ENCODE results near the gene HDAC4. TPM values are rescaled to one million over a fixed set of nuclear protein-coding genes. Genes with fewer than 3 reads are reported as not detected.

Gene HDAC4
- total RNA-seq, 4 donors from 2014 or later: 30.2 to 103 (median 51.7) TPM

DNA sequence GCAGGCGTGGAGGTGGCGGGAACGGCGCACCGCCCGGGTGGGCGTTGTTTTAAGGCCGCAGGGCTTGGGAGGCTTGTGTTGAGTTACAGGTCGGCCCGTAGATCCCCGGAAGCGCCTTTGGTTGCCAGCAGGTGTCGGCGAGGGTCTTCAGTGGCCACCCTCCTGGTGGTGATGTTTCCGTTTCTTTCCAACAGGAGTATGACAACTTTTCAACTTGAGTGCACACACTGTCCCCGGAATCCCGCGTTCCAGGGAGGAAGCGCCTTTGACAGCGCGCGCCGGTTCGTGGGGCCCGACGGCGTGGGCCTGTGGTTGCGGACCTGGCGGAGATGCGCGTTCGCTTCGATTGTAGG, 1.0 kb upstream of the HDAC4 start:
- no peak for DNase-seq (ENCODE audit: low spot score)
- TF ChIP-seq, protein P1, sequence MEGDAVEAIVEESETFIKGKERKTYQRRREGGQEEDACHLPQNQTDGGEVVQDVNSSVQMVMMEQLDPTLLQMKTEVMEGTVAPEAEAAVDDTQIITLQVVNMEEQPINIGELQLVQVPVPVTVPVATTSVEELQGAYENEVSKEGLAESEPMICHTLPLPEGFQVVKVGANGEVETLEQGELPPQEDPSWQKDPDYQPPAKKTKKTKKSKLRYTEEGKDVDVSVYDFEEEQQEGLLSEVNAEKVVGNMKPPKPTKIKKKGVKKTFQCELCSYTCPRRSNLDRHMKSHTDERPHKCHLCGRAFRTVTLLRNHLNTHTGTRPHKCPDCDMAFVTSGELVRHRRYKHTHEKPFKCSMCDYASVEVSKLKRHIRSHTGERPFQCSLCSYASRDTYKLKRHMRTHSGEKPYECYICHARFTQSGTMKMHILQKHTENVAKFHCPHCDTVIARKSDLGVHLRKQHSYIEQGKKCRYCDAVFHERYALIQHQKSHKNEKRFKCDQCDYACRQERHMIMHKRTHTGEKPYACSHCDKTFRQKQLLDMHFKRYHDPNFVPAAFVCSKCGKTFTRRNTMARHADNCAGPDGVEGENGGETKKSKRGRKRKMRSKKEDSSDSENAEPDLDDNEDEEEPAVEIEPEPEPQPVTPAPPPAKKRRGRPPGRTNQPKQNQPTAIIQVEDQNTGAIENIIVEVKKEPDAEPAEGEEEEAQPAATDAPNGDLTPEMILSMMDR (IDR thresholded peaks at IDR 0.05): no peak
- peak; percentile 2 for ATAC-seq (ENCODE audit: low FRiP score)

DNA sequence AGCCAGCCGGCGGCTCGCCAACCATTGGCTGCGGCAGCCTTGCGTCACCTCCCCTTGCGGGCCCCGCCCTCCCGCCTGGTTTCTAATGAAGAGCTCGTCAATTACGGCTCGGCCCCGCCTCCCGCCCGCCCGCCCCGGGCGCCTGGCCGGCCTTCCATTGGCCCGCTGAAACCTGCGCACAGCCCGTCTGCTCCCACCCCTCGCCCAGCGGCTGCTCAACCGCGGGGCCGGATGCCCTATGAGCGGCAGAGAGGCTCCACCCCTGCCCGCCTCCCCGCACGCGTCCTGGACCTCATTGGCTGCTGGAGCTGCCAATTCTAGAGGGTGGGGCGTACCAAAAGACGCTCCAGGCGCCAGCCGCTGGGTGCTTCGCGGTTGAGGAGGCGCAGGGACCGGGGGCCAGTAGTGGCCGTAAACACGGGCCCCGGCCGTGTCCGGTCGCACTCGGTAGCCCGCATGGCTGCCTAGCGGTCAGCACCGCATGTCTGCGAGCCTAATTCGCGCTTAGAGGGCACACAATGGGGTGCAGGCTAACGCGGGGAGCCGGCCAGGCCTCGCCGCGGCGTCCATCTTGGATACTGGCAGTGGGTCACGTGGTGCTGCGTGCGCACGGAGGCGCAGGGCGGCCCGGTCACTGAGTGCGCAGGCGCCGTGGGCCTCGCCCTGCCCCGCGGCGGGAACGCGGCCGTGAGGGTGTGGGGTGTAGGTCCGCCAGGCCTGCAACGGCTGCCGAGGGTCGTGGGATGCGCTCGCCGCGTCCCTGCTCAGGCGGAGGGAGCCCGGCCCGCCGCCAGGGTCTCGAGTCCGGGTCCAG, 454 bp upstream of the HDAC4 start:
- ATAC-seq (ENCODE audit: low FRiP score) (peak; percentile 97), DNase-seq (ENCODE audit: low spot score) (peak; percentile 93)
- TF ChIP-seq, protein P1 (IDR thresholded peaks at IDR 0.05): no peak

DNA sequence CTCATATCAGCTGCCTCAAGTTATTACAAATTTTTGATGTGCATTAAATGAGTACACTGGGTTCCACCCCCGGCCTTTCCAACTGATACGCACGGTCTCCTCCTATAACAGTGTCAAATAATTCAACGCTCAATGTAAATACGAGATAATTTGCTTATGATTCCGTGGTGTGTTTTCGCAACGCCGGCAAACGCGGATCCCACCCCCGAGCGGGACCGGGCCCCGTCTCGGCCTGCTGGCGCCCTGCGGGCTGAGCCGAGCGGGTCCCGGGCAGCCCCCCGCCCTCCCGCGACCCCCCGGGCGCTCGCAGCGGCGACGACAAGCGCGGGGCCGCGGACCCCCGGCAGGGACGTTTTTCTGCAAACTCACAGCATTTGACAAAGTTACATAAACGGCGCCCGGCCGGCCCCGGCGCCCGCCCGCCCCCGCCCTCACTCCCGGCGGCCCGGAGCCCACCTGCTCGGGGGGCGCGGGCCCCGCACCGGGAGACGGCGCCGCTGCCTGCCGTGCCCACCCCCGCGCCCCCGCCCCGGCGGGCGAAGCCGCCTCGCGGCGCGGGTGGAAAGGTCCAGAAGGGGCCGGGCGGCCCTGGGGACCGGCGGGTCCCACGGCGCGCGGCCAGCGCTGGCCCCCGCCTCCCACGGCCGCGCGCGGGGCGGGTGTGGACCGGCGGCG, 762 bp downstream of the HDAC4 start:
- DNase-seq (ENCODE audit: low spot score) (no peak), ATAC-seq (ENCODE audit: low FRiP score) (no peak)
- TF ChIP-seq, protein P1 (IDR thresholded peaks at IDR 0.05): no peak

DNA sequence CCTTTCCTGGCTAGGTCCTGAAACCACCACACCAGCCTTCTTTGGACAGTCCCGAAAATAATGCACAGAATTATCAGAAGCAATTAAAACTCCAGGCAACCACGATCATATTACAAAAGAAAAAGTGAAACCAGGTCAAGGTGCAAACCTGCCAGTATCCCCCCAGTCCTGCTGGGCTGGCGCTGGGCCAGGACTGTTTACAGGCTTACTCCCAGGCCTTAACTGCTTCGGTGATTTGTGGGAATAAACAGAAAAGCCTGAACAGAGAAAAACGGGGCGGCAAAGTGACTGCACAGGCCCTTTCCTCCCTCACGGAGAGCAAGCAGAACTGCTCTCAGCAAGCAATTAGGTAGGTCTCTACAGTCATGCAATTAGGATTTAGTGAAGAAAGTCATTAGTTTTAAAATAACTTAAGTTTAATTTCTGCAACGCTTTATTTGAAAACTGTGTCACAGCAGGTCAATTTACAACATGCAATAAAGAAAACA, 1.3 kb downstream of the HDAC4 start:
- DNase-seq (ENCODE audit: low spot score) (no peak), ATAC-seq (ENCODE audit: low FRiP score) (no peak)
- TF ChIP-seq, protein P1 (IDR thresholded peaks at IDR 0.05): no peak

DNA sequence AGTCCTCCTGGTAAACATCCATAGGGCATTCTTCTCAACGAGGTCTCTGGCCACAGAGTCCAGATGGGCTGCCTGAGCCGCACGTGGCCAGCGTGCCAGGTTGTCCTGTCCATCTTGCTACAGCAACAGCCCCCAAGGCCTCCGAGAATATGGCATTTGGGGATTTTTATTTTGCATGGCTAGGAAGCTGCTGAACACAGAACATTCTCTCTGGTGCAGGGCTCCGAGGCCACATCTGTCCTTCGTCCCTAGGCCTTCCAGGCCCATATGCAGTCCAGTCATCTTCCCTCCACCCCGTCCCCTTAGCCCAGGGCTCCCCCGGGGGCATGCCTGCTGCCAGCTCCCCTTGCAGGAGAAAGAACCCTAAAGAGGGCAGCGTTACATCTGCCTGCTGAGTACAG, 2.3 kb downstream of the HDAC4 start:
- ATAC-seq (ENCODE audit: low FRiP score) (no peak), DNase-seq (ENCODE audit: low spot score) (no peak)
- TF ChIP-seq, protein P1 (IDR thresholded peaks at IDR 0.05): no peak

DNA sequence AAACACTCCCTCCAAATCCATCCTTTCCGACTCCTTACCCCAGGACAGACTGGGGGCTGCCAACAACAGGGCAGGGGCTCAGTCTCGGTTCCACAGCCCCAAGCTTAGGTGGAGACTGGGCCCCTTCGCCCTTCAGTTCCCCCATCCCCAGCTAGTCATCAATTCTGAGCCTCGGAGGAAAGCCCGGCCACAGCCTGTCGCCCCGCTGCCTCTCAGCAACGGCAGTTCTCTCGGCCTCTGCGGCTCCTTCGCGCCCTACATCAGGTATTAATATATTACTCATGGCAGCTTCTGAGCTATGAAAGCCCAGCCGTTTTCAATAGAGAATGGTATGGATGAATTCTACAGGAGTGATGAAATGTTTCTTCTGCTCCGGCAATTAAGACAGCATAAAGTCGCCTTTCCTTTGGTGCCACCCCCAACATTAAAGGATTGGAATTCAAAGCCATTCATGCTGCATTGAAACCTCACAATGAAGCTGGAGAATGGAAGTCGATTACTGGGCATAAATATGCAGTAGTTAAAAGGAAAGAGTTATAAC, 2.8 kb downstream of the HDAC4 start:
- no peak for DNase-seq (ENCODE audit: low spot score)
- TF ChIP-seq, protein P1 (IDR thresholded peaks at IDR 0.05): no peak
- no peak for ATAC-seq (ENCODE audit: low FRiP score)
